Measurements from ENCODE around the gene DSCAML1.

Gene DSCAML1

GRCh38 chr11:117572129-117572528 lies 224.9 kb downstream of the DSCAML1 start:
- no peak for DNase-seq

DNA sequence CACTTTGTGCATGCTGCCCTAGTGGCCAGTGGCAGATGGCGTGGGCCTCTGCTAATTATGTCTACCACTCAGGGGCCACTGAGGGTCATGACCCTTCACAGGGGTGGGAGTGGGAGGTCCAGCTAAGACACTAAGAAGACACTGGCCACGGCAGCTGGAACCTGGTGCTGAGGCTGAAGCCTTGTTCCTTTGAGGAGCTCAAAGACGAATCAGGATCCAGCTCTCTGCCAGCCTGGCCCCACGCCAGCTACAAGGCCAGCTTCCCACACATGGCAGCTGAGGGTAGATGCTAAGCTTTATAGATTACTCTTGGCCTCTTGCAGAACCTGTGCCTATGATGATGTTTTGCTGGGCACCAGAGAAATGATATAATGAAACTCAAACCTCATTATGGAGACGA lies 226.3 kb downstream of the DSCAML1 start:
- DNase-seq: peak in 1 of 2 donors; percentile 31

DNA sequence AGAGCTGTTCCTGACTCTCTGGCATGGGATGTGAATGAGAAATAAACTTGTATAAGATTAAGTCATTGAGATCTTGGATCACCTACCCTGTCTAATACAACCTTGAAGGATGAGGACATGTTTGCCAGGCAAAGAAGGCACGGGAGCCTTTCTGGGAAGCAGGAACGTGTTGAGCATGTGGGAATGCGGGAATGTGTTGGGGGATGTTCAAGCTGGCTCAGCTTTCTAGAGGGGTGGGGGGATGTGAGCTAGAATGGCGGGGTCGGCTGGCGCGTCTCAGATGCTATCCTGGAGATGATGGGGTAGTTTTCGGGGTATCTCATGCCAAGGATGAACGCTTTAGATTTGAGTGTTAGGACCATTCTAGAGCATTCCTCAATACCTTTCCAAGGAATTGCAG lies 227.1 kb downstream of the DSCAML1 start:
- no peak for DNase-seq

DNA sequence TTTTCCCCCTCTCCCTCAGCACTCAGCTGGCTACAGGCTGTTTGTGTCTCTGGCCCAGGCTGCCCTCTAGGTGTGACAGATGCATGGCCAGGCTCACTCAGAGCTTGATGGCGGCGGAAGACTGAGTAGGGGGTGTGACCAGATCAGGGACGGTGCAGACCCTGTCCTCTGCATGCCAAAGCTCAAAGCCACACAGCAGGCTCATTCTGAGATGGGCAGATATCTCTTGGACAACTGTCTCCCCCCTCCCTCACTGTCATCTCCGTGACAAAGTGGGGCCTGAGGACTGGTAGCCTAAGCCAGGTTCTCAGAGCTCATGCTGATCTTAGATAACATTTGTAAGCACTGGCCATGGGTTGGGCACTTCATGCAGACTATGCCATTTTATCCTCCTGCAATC lies 231.3 kb downstream of the DSCAML1 start:
- no peak for DNase-seq

GRCh38 chr11:117564321-117564720 lies 232.7 kb downstream of the DSCAML1 start:
- no peak for DNase-seq

DNA sequence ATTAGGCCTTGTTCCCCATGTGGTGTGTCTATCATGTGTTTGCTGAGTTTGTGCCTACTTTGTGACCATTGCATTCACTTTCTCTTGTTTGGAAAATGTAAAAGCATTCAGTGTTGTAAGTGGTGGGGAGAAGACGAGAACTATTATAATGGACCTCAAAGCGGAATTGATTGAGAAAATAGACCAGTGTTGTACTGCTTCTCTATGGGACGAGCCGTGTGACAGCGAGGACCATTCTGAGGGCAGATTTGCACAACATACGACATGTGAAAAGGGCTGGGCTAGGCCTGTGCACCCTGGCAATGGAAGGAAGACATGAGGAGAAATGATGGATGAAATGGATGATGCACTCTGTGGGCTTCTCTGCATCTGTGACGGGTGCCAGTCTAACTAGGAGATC lies 233.5 kb downstream of the DSCAML1 start:
- no peak for DNase-seq

- no peak for DNase-seq
Observed at GRCh38 chr11:117562136-117562535, 234.9 kb downstream of the DSCAML1 start.

GRCh38 chr11:117560780-117561530 lies 236.1 kb downstream of the DSCAML1 start:
- DNase-seq: no peak

DNA sequence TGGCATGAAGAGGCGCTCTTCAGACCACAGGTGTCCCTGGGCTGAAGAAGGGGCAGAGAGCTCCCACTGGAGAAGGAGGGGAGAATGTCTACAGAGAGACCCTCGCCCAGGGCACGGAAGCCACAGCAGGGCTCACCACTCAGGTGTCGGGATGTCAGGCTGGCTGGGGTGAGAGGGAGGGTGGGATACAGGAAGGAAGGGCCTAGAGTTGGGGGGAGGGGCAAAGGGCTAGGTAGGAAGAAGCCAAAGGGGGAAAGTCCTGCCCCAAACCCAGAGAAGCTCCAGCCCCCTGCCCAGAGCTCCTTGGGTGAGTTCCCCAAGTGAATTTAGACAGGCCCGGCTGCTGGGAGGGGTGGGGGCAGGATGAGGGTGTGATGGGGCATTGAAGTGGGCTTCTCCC lies 237.3 kb downstream of the DSCAML1 start:
- DNase-seq: no peak

DNA sequence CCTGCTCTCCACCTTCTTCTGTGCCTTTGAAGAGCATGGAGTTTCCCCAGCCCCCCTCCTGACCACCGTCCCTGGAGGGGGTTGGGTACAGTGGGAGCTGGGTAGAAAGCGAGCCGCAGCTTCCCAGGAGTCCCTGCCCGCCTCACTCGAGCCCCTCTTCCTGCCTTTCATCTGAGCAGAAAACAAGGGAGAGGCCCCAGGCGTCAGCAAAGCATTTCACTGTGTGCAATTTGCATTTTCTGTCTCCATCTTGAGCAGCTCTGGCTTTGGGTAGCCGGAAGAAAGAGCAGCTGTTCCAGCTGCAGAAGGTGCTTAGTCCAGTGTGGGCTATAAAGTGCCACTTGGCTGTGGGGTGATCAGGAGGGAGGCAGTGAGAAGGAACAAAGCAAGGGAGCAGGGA lies 239.7 kb downstream of the DSCAML1 start:
- no peak for DNase-seq

GRCh38 chr11:117554601-117555333 lies 242.2 kb downstream of the DSCAML1 start:
- DNase-seq: no peak

DNA sequence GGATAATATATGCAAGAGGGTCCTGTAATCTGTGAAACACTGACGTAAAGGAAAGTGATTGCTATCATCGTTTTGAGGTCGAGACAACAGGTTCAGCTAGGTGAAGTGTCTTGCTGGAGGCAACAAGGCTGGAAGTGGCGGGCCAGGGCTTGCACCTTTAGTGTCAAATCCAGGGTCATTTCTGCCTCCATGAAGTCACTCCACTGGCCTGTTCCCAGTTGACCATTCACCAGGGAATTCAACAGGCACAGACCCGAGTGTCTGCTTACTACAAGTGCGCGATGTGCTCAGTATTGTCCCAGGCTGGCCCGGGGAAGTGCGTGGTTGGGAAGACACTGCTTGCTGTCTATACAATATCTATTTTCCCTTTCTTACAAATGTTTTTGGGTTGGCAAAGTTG lies 244.4 kb downstream of the DSCAML1 start:
- DNase-seq: no peak

GRCh38 chr11:117551761-117552343 lies 245.2 kb downstream of the DSCAML1 start:
- DNase-seq: no peak

DNA sequence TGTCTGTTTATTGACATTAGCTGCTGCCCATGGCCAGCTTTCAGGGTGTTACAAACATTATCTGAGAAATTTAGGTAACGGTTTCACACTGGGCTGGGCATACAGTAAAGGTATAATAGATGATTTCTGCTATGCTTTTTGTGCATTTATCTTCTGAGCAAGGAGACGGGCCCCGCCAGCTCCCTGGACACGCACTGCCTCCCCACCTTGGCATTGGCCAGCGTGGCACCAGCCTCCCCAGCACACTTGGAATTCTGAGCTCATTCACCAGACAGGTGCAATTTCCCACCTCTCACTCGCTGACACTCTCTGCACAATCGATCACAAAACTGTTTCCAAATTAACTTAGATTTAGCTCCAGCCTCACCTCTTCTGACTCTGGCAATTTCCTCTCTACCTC lies 246.6 kb downstream of the DSCAML1 start:
- DNase-seq: no peak

- no peak for DNase-seq
Observed at GRCh38 chr11:117549417-117549816, 247.6 kb downstream of the DSCAML1 start.

GRCh38 chr11:117548876-117549275 lies 248.1 kb downstream of the DSCAML1 start:
- no peak for DNase-seq

DNA sequence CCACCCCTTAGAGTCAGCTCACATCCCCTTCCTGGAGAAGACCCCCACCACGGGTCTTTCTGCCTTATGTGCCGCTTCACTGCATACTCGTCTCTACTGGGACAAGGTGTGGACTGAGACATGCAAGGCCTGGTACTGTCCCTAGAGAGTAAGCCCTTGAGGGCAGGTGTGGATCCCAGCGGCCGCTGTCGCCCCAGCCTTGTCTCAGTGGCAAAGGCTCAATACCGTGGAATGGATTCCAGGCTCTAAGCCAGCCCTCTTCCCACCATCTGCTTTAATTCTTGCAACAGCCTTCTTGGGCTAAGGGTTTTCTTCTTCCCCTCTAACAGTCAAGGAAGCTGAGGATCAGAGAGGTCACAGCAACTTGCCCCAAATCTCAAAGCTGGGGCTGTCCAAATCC lies 249.1 kb downstream of the DSCAML1 start:
- no peak for DNase-seq

DNA sequence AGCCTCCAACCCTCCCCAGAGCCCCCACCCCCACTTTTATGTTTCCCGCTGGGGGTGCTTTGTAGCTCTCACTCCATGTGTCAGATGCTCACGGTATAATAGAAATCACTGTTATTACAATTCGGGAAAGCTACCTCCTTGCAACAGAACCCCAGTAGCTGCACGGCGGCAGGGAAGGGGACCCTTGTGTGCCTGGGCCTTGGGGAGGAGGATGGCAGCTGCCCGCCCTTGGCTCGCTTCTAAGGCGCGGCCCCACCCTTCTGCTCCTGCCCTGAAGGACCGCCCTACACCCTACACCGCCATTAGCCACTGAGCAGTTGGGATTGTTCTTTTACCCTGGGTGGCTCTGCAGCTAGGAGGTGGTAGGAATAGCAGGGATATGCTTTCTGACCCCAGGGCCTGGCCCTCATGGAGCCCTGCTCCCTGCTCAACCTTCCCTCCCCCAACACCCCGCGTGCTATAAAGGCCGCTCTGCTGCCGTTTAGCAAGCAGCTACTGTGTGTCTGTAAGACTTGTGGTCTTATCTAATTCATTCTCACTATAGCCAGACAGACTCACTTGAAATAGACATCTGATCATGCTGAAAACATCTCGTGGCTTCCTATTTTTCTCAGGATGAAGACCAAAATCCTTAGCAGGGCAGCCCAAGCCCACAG lies 249.7 kb downstream of the DSCAML1 start:
- no peak for DNase-seq

DNA sequence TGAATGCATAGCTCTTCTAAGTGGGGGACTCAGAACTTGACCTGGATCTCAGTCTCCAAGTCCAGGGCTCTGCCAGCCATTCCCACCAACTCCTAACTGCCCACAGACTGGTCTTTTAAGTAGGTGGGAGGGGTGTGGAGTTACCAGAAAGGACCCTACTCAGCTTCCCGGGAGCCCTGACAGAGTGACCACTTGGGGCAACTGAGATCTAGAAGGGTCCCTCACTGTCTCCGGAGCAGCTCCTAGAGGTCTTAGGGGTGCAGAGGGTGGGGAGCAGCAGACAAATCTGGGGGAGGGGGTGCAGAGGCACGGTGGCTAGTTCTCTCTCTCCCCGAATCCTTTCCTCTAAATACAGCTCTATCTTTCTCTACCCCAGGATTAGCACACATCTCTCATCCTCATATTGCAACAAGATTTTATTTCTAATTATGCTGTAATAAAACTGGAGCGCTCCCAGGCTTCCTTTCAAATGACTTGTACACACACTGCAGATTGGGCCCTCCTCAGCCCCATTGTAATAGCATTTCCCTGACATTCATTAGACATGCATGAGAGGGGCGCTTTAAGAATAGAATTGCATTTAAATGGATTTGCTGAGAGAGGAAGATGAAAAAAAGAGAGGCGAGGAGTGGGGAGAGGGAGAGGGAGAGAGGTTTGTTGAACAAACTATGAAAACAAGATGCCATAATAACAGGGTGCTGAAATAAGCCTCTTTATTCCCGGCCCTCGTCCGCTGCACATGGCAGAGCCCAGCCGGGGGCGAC lies 250.4 kb downstream of the DSCAML1 start:
- no peak for DNase-seq

GRCh38 chr11:117545706-117546105 lies 251.3 kb downstream of the DSCAML1 start:
- DNase-seq: no peak

- no peak for DNase-seq
Observed at GRCh38 chr11:117544130-117544800, 252.8 kb downstream of the DSCAML1 start.

DNA sequence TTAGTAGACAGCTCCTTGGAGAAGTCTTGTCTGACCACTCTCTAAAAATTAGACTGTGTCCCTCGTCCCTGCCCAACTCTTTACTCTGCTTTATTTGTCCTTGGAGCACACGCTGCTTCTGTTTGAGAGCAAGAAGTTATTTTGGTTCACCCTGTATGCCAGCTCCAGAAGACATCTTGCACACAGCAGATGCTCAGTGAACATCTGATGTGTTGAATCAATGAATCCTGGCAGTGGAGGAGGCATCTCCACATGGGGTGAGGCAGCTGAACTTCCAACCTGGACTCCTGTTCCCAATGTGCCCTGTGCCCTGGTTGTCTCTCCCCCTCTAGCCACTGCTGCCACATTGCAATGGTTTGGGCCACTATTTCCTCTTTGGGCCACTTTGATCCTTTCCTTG lies 255.8 kb downstream of the DSCAML1 start:
- no peak for DNase-seq
